ENCODE data around the gene RPL28.
"Not testable (repeated sequence)": the region's sequence is repeated elsewhere in the genome, so short reads cannot be mapped to it uniquely, and the experiment has no call there.

The RPL28 gene

DNA sequence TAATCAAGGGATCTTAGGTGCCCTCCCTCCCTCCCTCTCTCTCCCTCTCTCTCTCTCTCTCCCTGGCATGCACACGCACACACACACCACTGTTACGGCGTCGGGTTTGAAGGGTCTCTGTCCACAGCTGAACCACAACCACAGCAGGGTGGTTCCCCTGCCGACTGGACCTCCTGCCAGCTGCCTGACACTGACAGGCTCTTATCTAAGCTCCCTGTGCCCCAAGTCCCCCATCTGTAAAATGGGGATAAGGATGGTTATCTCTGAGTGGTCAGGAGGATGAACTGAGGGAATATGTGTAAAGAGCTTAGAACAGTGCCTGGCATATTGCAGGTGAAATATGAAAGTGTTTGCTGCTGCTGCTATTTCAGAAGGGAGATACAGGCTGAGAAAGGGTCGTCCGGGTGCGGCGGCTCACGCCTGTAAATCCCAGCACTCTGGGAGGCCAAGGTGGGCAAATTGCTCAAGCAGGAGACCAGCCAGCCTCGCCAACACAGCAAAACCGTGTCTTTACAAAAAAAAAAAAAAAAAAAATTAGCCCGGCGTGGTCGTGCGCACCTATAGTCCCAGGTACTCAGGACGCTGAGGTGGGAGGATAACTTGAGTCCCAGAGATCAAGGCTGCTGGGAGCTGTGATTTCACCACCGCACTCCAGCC lies 58.2 kb downstream of the RPL28 start:
- TF ChIP-seq, protein P1, sequence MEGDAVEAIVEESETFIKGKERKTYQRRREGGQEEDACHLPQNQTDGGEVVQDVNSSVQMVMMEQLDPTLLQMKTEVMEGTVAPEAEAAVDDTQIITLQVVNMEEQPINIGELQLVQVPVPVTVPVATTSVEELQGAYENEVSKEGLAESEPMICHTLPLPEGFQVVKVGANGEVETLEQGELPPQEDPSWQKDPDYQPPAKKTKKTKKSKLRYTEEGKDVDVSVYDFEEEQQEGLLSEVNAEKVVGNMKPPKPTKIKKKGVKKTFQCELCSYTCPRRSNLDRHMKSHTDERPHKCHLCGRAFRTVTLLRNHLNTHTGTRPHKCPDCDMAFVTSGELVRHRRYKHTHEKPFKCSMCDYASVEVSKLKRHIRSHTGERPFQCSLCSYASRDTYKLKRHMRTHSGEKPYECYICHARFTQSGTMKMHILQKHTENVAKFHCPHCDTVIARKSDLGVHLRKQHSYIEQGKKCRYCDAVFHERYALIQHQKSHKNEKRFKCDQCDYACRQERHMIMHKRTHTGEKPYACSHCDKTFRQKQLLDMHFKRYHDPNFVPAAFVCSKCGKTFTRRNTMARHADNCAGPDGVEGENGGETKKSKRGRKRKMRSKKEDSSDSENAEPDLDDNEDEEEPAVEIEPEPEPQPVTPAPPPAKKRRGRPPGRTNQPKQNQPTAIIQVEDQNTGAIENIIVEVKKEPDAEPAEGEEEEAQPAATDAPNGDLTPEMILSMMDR (IDR thresholded peaks at IDR 0.05; ENCODE audit: low read depth, low read length), result no peak

DNA sequence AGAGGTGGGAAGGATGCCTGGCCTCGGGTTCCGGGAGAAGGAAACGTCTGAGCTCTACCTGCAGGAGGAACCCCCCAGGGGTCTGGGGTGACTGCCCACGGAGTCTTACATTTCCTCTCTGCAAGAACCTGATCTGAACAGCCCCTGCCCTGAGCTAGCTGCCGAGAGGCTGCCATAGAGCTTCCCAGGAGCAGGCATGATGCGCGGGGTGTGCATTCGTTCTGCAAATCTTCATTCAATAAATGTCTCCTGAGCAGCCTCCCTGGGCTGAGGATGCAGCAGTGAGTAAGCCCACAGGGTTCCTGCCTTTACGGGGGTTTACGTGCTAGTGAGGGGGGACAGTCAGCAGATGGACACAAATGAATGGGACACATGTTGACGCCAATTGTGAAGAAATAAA lies 58.9 kb downstream of the RPL28 start:
- no peak overlapping the region for H3K4me3 ChIP-seq (ENCODE audit: low read depth, low read length)
- TF ChIP-seq, protein P1 (IDR thresholded peaks at IDR 0.05; ENCODE audit: low read depth, low read length), result no peak

More for the DNA sequence above, 58.2 kb downstream of the RPL28 start:
- no peak overlapping the region for H3K4me3 ChIP-seq (ENCODE audit: low read depth, low read length)

DNA sequence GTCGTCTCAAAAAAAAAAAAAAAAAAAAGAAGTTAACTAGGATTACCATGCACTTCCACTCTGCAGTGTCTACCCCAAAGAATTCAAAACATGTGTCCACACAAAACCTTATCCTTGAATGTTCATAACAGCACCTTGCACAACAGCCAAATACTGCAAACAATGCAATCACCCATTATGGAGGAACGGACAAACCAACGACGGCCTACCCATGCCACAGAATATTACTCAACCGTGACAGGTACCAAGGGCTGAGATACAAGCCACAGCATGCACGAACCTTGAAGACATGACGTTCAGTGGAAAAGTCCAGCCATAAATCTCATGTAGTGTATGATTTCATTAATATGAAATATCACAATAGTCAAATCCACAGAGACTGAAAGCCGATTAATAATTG lies 60.3 kb downstream of the RPL28 start:
- TF ChIP-seq, protein P1 (IDR thresholded peaks at IDR 0.05; ENCODE audit: low read depth, low read length), result no peak
- H3K4me3 ChIP-seq (ENCODE audit: low read depth, low read length), result no peak overlapping the region

DNA sequence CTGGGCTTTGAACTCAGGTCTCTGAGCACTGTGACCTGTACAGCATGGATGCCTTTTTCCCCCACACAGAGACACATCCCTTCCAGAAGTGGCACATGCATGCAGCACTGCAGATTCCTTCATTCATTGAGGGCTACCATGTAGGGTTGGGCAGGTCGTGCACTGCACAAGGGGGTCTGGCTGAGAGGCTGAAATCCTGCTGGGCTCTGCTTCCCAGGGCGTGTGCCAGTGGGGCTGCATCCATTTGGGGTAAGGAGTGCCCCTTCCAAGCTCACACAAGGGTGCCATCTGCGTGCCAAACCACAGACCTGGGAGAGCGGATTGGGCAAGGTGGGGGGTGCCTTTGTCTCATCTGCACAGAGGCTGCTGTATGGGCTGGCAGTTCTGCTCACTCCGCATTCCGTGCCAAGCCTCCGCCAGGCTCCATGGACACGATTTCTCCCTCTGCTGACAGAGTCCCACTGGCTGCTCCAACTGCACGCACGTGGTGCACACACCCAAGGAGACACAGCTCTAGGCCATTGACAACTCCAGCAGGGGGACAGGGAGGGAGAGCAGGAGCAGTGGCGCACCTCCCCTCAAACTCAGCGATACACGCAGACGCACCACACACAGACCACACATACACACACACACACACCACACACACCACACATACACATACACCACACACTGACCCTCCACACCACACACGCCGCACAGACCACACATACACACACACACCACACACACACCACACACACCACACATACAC lies 61.9 kb downstream of the RPL28 start:
- TF ChIP-seq, protein P1 (IDR thresholded peaks at IDR 0.05; ENCODE audit: low read depth, low read length), result no peak
- no peak overlapping the region for H3K4me3 ChIP-seq (ENCODE audit: low read depth, low read length)

DNA sequence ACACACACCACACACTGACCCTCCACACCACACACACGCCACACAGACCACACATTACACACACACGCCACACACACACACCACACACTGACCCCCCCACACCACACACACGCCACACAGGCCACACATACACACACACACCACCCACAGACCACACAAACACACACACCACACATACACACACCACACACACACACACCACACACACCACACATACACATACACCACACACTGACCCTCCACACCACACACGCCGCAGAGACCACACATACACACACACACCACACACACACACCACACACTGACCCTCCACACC lies 62.4 kb downstream of the RPL28 start:
- not testable (repeated sequence) for H3K4me3 ChIP-seq (ENCODE audit: low read depth, low read length)

DNA sequence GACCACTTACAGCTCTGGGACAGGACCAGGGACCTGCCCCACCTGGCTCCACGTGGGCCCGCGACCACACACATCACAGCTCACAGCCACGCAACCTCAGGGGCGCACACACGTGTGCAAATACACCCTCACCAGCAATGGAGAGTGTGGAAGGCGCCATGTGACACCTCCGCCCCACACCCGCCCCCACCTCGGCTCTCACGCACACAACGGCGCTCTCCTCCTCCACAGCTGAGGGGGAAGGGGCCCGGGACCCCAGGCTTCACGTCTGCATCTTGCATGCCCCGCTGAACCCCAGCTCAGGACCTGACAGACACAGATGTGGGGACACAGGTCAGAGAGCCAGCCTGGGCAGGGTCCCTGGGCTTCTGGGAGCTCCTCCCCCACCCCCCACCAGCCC lies 63.7 kb downstream of the RPL28 start:
- no peak overlapping the region for H3K4me3 ChIP-seq (ENCODE audit: low read depth, low read length)
- TF ChIP-seq, protein P1 (IDR thresholded peaks at IDR 0.05; ENCODE audit: low read depth, low read length), result no peak

DNA sequence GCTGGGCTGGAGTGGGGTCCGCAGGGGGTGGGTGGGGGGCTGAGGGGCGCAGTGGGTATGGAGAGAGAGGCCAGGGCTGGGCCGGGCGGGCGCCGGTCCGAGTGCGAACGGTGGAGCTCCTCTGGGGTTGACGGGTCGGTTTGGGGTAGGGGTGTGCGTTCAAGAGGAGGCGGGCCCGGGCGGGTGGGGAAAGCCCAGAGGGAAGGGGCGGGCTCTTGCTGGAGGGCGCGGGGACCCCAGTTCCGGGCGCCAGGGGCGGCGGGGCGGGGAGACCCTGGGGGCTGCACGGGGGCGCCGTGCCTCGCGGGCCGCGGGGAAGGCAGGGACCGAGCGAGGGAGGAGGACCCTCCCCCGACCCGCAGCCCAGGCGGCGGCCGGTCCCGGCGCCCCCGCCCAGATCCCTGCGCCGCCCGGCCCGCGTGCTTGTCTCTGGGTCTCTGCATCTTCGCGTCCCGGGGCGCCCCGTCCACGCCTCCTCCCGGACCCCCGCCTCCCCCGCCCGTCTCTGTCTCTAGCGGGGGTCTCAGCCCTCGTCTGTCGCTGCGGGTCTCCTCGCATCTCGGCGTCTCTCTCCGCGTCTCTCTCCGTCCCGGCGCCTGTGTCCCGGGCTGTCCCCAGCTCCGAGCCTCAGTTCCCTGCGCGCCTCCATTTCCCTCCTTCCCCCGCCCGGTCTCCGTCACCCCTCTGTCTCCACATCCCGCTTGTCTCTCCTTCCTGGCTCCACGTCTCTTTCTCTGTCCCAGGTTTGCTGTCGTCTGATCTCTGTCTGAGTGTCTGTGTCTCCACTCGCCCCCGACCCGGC lies 65.6 kb downstream of the RPL28 start:
- TF ChIP-seq, protein P1 (IDR thresholded peaks at IDR 0.05; ENCODE audit: low read depth, low read length), result no peak
- no peak overlapping the region for H3K4me3 ChIP-seq (ENCODE audit: low read depth, low read length)

All from WI38 (cell line).